HAP-1 (cell line): ENCODE results near the gene ARHGAP24.

Experiments
- DNase-seq, 2 experiments: peaks; one replicate each; pipeline ENCODE4 v3.0.0-alpha.2; 2016 to 2020; ENCODE audit warnings: low spot score in 2 of 2
- H3K27me3 ChIP-seq: fragments of 250-450 bp; sonication (Bioruptor Pico); 2 replicates; pipeline ENCODE4 v1.5.1; 2020; ENCODE audit warnings: low read depth, mild to moderate bottlenecking, moderate library complexity
- H3K36me3 ChIP-seq: fragments of 250-450 bp; sonication (Bioruptor Pico); replicated peaks from 2 replicates; pipeline ENCODE4 v1.5.1; 2020; ENCODE audit warnings: mild to moderate bottlenecking
- H3K4me1 ChIP-seq: fragments of 250-450 bp; sonication (Bioruptor Pico); 2 replicates; pipeline ENCODE4 v1.5.1; 2020; ENCODE audit warnings: mild to moderate bottlenecking
- H3K4me3 ChIP-seq: fragments of 250-450 bp; sonication (Bioruptor Pico); 2 replicates; pipeline ENCODE4 v1.5.1; 2020; ENCODE audit warnings: mild to moderate bottlenecking, moderate library complexity
- H3K9me3 ChIP-seq: fragments of 250-450 bp; sonication (Bioruptor Pico); 2 replicates; pipeline ENCODE4 v1.5.1; 2020; ENCODE audit warnings: mild to moderate bottlenecking, moderate library complexity
- in situ Hi-C: fragments of 300-500 bp; cut with MboI; formaldehyde crosslinking; loops from 3 replicates; pipeline ENCODE4 v1.14.3; 2020; ENCODE audit warnings: low sequenced_read_pairs, inconsistent platforms, mixed read lengths

ARHGAP24 gene

DNA sequence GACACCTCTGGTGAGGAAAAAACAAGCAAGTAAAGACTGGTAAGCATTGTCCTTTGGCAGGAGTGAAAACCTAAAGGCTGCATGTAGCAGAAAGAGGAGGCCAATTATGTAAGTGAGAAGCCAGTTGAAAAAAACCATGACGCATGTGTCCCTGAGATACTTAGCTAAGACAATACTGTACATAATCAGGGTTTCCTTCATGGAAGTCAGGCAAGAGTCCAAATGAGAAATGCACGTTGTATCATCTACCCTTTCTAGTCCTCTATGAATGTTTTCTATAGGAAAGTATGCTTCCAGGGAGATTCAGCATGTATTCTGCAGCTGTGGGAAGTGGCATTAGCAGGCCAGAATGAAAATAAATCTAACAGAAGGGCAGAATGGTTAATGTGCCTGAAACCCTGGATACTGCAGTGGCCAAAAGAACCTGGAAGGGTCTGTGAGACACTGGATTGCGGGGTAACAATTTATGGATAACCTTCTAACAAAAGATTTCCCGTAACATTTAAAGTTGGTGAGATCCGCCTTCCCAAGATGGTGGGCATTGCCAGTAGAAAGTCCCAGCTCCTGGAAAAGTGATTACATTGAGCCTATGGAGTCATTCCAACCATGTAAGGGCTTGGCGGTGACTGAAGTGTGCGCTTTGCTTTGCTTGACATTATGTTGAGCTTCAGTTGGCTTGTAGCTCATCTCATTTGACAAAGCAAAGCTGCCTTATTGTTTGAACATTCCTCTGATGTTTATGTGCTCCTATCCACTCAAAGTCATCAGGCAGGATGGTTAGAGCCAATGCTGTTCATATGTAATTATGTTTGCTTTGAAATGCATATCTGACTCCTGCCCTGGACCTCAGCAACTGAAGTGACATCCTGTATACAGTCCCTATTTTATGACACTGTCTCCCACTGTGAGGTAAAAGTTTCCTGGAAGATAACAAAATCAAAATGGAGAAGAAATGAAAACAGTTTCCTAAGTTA is 200.4 kb downstream of the ARHGAP24 start:
- no peaks in the 10 kb centered on the region for H3K36me3 ChIP-seq
- no peaks in the 10 kb centered on the region for H3K27me3 ChIP-seq
- H3K4me3 ChIP-seq = no peak overlapping the region
- peaks cover 7% of the 10 kb centered on the region for H3K4me1 ChIP-seq
- no peaks in the 10 kb centered on the region for H3K9me3 ChIP-seq
- peak; percentile 22 to 28 for DNase-seq
- in situ Hi-C loops = no loop called here

DNA sequence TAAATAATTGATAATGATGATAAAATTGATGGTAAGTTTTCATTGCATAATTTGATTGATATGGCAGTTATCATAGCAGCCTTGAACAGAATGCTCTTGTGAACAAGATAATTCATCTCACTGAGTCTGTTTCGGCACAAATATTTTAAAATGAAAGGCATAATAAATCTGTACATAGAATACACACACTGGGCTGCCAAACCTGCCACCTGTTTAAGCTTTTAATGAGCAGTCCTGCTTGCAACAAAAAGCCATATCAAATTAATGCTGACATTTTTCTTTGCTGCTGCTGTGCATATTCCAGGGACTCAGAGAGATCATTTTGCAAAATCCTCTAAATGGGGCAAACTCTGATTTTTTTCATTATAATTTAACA is 201.1 kb downstream of the ARHGAP24 start:
- in situ Hi-C loops = no loop called here
- Histone ChIP-seq H3K9me3 (no peaks in the 10 kb centered on the region), H3K4me1 (peaks cover 7% of the 10 kb centered on the region), H3K27me3 (no peaks in the 10 kb centered on the region), H3K4me3 (no peak overlapping the region), H3K36me3 (no peaks in the 10 kb centered on the region)
- no peak for DNase-seq

DNA sequence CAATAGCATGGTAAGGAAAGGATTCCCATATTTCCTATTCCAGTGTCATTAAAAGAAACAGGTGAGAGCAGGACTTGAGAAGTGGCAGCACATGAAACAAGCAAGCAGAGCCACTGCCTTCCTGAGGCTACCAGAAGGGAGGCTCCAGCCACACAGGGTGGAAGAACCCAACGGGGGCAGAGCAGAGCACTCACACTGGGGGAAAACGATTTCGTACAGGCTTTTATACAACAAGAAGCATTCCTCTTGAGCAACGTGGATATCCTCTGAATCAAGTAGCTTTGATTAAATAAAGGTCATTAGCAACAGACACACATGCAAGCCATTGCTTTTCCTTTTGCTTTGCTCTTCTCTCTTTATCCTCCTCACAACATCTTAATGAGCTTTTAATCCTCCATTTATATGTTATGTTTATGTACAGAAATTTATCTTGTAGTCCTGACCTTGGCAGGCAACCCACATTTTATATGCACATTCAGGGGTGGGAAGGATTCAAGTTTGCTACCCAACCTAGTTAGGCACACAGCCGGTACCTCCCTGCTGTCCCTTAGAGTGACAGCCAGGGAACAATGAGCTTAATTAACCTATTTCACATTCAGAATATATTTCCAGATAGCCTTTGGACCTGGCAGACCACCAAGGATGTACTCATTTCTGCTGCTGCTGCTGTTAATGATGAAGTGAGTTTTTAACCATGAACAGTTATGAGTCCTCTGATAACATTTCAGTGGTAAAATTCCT is 202.1 kb downstream of the ARHGAP24 start:
- peak in 1 of 2 experiments; percentile 23 for DNase-seq
- in situ Hi-C loops = no loop called here
- peaks cover 7% of the 10 kb centered on the region for H3K4me1 ChIP-seq

DNA sequence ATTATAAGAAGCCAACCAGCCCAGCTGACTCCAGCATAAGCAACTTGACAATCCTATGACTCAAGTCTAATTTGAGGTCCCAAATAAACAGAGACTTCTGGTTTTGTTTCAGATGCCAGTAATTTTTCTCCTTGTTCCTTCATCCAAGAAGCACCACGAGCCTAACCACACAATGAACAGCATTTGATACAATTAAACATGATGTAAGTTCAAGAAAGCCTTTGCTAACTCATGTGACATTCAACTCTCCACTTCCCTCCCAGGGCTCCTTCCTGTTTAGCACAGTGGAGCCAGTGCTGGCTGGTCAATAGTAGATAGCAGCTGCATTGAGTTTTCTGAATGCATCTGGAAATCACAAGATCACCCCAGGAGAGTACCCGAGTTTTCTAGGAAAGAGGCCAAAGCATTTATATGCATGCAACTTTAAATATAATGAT is 206.3 kb downstream of the ARHGAP24 start:
- Histone ChIP-seq H3K27me3 (no peaks in the 10 kb centered on the region), H3K9me3 (no peaks in the 10 kb centered on the region), H3K4me1 (no peaks in the 10 kb centered on the region; the same call in 1 of the 2 replicates), H3K4me3 (no peak overlapping the region), H3K36me3 (no peaks in the 10 kb centered on the region)
- in situ Hi-C loops = no loop called here
- DNase-seq = no peak

More for the DNA sequence above, 202.1 kb downstream of the ARHGAP24 start:
- H3K9me3 ChIP-seq = no peaks in the 10 kb centered on the region
- no peaks in the 10 kb centered on the region for H3K27me3 ChIP-seq
- H3K4me3 ChIP-seq = no peak overlapping the region
- H3K36me3 ChIP-seq = no peaks in the 10 kb centered on the region

DNA sequence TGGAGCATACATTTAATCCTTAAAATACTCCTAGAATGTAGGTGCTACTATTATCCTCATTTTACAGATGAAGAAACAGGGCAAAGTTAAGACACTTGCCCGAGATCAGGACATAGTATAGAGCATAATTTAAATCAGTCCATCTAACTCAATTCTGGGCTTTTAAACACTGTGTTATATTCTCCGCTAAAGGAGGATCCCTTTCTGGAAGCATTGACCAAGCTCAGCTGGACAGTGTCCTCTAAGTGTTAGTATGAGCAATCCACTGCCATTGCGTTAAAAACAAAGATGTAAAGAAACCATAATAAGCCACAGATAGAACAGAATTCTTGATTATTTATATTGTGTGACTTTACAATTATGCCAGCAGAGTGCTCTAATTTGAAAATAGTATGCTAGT is 207.0 kb downstream of the ARHGAP24 start:
- in situ Hi-C loops = no loop called here
- no peaks in the 10 kb centered on the region for H3K27me3 ChIP-seq
- H3K4me3 ChIP-seq = no peak overlapping the region
- H3K36me3 ChIP-seq = no peaks in the 10 kb centered on the region
- H3K4me1 ChIP-seq = no peaks in the 10 kb centered on the region; the same call in 1 of the 2 replicates
- DNase-seq = no peak
- no peaks in the 10 kb centered on the region for H3K9me3 ChIP-seq

DNA sequence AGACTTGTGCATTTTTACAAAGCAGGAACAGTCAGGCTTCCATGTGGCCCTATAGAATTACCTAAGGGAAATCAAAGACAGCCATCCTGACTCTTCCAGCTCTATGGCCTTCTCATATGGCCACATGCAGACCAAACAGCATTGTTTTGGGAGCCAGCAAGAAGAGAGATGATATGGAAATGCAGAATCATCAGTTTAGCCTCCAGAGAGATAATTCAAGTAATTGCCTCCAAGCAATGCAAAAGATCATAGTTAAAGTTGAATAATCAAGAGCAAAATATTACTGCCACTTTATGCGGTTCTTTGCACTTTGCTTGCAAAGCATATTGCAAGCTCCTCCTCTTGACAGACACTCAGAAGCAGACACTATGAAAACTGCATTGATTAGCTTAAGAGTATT is 207.4 kb downstream of the ARHGAP24 start:
- DNase-seq = no peak
- no peaks in the 10 kb centered on the region for H3K36me3 ChIP-seq
- H3K27me3 ChIP-seq = no peaks in the 10 kb centered on the region
- no peak overlapping the region for H3K4me3 ChIP-seq
- in situ Hi-C loops = no loop called here
- H3K4me1 ChIP-seq = no peaks in the 10 kb centered on the region
- no peaks in the 10 kb centered on the region for H3K9me3 ChIP-seq

DNA sequence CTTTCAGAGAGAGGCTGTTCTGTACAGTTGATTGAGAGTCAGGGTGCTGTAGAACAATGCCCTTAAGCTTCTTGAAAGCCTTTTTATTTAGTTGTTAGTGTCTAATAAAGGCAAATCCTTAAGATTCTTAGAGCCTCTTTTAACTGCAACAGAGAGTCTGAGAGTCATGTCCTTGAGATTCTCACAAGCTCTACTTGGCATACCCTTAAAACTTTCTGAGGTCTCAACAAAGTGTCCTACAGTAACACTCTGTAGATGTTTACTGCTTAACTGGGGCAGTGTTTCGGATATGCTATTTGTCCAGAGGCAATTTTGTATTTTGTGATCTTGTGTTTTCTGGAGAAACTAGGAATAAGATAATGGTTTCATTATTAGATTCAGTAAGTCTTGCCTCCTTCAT is 209.7 kb downstream of the ARHGAP24 start:
- Histone ChIP-seq H3K9me3 (no peaks in the 10 kb centered on the region), H3K27me3 (no peaks in the 10 kb centered on the region), H3K36me3 (no peaks in the 10 kb centered on the region), H3K4me3 (no peak overlapping the region), H3K4me1 (no peaks in the 10 kb centered on the region)
- in situ Hi-C loops = no loop called here
- DNase-seq = no peak

DNA sequence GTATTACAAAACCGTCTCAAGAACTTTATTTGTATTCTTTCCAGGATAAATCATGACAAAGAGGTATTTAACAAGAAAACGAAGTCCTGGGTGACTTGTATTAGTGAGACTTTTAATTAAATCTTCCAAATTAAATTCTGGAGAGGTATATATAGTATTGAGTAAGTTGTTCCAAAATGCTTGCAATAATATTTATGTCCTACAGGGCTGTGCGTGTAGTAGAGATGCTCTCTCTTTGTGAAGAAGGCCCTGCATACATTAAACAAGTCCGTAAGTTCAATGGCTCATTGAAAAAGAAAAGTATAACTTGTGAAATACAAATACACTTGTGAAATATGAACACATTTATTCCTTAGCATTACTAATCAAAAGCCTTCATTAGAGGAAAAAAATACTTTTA is 211.4 kb downstream of the ARHGAP24 start:
- Histone ChIP-seq H3K4me3 (no peak overlapping the region), H3K4me1 (no peaks in the 10 kb centered on the region), H3K36me3 (no peaks in the 10 kb centered on the region), H3K9me3 (no peaks in the 10 kb centered on the region), H3K27me3 (no peaks in the 10 kb centered on the region)
- no peak for DNase-seq
- in situ Hi-C loops = no loop called here

DNA sequence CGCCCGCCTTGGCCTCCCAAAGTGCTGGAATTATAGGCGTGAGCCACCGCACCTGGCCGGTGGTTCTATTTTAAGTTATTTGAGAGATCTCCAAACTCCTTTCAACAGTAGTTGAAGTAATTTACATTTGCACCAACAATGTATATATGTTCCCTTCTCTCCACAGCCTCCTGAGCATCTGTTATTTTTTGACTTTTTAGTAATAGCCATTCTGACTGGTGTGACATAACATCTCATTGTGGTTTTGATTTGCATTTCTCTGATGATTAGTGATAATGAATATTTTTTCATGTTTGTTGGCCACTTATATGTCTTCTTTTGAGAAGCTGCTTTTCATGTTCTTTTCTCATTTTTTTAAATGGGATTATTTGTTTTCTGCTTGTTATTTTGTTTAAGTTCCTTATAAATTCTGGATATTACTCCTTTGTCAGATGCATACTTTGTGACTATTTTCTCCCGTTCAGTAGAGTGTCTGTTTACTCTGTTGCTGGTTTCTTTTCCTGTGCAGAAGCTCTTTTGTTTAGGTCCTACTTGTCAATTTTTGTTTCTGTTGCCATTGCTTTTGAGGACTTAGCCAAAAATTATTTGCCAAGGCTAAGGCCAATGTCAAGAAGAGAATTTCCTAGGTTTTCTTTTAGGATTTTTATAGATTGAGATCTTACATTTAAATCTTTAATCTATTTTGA is 213.2 kb downstream of the ARHGAP24 start:
- no peaks in the 10 kb centered on the region for H3K36me3 ChIP-seq
- no peak overlapping the region for H3K4me3 ChIP-seq
- H3K27me3 ChIP-seq = no peaks in the 10 kb centered on the region
- H3K4me1 ChIP-seq = no peaks in the 10 kb centered on the region
- in situ Hi-C loops = no loop called here
- DNase-seq = no peak
- H3K9me3 ChIP-seq = no peaks in the 10 kb centered on the region

DNA sequence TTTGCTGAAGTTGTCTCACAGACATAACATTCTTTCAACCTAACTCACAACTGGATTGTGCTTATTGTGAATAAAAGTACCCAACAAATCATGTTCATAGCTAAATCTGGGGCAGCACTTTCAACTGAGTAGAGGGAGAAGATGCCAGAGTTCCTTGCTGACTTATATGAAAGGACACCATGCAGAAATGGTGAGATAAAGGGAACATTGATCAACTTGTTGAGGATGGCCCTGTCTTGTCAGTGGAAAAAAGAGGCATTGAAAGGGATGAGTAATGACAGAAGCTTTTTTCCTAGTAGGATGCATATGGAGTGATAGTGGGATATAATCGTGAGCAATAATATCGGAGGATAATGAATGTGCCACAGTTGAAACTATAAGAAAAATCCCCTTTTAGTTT is 221.7 kb downstream of the ARHGAP24 start:
- H3K27me3 ChIP-seq = no peaks in the 10 kb centered on the region
- no peaks in the 10 kb centered on the region for H3K4me1 ChIP-seq
- no peak for DNase-seq
- in situ Hi-C loops = no loop called here
- H3K4me3 ChIP-seq = no peak overlapping the region
- H3K36me3 ChIP-seq = no peaks in the 10 kb centered on the region
- H3K9me3 ChIP-seq = no peaks in the 10 kb centered on the region

DNA sequence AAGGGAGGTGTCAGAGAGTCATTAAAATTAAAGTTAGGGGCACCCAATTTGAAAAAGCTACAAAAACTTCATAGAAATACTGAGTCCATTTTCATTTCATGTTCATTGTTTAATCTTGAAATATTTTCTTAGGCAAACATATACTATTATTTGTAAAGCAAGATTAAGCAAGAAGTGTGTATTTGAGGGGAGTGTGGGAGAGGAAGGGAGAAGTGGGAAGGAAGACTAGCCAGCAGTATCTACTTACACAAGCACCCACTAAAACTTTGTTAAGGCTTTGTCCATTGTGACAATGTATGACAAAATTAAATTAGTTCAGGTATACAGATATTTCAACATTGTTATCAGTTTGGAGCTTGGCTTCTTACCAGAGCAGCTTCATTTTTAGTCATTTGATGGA is 222.9 kb downstream of the ARHGAP24 start:
- H3K36me3 ChIP-seq = no peaks in the 10 kb centered on the region
- H3K4me1 ChIP-seq = no peaks in the 10 kb centered on the region
- no peak overlapping the region for H3K4me3 ChIP-seq
- DNase-seq = no peak
- no peaks in the 10 kb centered on the region for H3K9me3 ChIP-seq
- no peaks in the 10 kb centered on the region for H3K27me3 ChIP-seq
- in situ Hi-C loops = no loop called here

DNA sequence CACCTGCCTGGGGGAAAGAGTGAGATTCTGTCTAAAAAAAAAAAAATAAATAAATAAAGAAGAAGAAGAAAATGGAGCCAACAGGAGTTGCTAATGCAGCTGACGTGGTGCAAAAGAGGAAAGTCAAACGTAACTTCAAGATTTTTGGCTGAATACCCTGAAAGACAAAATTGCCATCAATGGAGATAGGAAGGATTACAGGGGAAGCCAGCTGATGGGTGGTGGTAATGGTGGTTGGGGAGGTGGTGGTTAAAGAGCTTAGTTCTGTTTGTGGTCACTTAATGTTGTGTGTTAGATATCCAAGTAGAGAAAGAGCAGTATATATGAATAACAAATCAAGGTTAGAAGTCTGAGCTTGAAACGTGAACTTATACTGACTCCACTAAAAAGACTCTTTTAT is 225.4 kb downstream of the ARHGAP24 start:
- Histone ChIP-seq H3K27me3 (peaks cover under 1% of the 10 kb centered on the region; the same call in 1 of the 2 replicates), H3K4me3 (no peak overlapping the region), H3K36me3 (no peaks in the 10 kb centered on the region), H3K4me1 (no peaks in the 10 kb centered on the region), H3K9me3 (no peaks in the 10 kb centered on the region)
- in situ Hi-C loops = no loop called here
- DNase-seq = no peak

DNA sequence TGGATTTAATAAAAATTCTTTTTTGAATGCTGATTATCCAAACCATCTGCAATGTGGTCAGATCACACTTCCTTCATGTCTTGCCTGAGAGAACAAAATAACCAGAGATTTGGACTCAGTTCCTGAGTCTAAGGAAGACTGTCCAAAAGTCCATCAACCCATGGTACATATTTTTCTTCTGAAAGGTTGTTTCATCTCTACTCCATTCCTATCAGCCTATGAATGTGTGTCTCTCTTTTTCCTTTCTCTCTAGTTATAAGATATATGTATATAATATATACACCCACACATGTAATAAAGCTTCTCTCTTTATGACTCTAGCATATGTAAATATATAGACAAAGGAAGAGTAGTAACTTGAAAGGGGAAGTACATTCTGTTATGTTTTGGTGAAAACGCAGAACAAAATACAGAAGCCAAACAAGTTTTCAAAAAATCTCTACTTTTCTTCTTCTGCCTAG is 226.9 kb downstream of the ARHGAP24 start:
- DNase-seq = no peak
- no peaks in the 10 kb centered on the region for H3K36me3 ChIP-seq
- in situ Hi-C loops = no loop called here
- no peaks in the 10 kb centered on the region for H3K4me1 ChIP-seq
- peaks cover 4% of the 10 kb centered on the region; the same call in 1 of the 2 replicates for H3K27me3 ChIP-seq
- no peaks in the 10 kb centered on the region for H3K9me3 ChIP-seq
- no peak overlapping the region for H3K4me3 ChIP-seq
